Measurements from ENCODE around the gene CIRBP.

DNA sequence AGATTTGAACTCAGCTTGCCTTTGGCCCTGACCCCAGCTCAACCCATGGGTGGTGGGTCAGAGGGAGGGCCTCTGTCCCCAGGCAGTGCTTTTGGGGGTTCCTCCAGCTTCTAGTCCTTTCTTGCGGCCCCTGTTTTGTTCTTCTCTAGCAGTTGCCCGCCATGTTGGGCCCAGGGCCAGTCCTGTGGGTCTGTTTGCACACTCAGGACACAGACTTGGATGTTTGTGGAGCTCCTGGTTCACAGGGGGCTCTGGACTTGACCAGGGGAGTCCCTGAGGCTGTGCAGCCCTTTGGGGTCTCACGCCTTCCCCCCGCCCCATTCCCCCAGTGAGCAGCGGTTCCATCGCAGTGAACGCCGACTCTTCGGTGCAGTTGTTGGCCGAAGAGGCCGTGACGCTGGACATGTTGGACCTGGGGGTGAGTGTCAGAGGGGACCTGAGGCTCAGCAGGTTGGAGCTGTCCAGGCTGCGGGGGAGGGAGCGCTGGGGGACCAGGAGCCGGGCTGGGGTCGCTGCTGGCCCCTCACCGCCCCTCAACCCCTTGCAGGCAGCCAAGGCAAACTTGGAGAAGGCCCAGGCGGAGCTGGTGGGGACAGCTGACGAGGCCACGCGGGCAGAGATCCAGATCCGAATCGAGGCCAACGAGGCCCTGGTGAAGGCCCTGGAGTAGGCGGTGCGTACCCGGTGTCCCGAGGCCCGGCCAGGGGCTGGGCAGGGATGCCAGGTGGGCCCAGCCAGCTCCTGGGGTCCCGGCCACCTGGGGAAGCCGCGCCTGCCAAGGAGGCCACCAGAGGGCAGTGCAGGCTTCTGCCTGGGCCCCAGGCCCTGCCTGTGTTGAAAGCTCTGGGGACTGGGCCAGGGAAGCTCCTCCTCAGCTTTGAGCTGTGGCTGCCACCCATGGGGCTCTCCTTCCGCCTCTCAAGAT is 25.1 kb upstream of the CIRBP start:
- TF ChIP-seq, protein P1, sequence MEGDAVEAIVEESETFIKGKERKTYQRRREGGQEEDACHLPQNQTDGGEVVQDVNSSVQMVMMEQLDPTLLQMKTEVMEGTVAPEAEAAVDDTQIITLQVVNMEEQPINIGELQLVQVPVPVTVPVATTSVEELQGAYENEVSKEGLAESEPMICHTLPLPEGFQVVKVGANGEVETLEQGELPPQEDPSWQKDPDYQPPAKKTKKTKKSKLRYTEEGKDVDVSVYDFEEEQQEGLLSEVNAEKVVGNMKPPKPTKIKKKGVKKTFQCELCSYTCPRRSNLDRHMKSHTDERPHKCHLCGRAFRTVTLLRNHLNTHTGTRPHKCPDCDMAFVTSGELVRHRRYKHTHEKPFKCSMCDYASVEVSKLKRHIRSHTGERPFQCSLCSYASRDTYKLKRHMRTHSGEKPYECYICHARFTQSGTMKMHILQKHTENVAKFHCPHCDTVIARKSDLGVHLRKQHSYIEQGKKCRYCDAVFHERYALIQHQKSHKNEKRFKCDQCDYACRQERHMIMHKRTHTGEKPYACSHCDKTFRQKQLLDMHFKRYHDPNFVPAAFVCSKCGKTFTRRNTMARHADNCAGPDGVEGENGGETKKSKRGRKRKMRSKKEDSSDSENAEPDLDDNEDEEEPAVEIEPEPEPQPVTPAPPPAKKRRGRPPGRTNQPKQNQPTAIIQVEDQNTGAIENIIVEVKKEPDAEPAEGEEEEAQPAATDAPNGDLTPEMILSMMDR (IDR thresholded peaks at IDR 0.05), result peak; percentile 96 to 99 (median 99)
- TF ChIP-seq POLR2A (IDR thresholded peaks at IDR 0.05), result no peak

All from vagina (tissue), 2 donors.